AG09309 (cell line): Measurements from ENCODE around the gene REEP2.

ENCODE experiments used
- DNase-seq: peaks from one replicate; pipeline ENCODE4 v3.0.0-alpha.2; 2010; ENCODE audit warnings: low read depth
- H3K4me3 ChIP-seq: 2 replicates; pipeline ENCODE4 v1.5.1; 2011; ENCODE audit warnings: mild to moderate bottlenecking, low read depth, low read length, moderate library complexity; ENCODE audit not compliant: control insufficient read depth
- TF ChIP-seq, protein P1 (sequence below): IDR thresholded peaks from 2 replicates; pipeline ENCODE4 v1.5.1; 2011; ENCODE audit warnings: mild to moderate bottlenecking, low read depth, low read length, inconsistent platforms; ENCODE audit not compliant: insufficient read depth, control insufficient read depth; ENCODE audit errors: missing control alignments

REEP2 gene

DNA sequence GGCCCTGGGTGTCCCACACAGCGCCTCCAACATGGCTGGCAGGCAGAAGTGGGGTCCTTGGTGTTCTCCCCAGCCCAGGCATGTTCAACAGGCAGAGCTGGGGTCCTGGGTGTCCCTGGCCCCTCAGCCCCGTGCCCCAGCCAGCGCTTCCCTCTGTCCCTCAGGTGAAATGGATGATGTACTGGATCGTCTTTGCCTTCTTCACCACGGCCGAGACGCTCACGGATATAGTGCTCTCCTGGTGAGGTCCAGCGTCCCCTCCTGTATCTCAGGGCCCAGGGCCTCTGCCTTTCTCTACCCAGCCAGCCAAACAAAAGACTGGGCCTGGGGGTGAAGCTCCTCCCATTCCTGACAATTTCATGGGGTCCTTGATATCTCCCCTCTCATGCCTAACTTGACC, 2.4 kb downstream of the REEP2 start:
- H3K4me3 ChIP-seq: no peak overlapping the region
- DNase-seq: no peak
- TF ChIP-seq, protein P1, sequence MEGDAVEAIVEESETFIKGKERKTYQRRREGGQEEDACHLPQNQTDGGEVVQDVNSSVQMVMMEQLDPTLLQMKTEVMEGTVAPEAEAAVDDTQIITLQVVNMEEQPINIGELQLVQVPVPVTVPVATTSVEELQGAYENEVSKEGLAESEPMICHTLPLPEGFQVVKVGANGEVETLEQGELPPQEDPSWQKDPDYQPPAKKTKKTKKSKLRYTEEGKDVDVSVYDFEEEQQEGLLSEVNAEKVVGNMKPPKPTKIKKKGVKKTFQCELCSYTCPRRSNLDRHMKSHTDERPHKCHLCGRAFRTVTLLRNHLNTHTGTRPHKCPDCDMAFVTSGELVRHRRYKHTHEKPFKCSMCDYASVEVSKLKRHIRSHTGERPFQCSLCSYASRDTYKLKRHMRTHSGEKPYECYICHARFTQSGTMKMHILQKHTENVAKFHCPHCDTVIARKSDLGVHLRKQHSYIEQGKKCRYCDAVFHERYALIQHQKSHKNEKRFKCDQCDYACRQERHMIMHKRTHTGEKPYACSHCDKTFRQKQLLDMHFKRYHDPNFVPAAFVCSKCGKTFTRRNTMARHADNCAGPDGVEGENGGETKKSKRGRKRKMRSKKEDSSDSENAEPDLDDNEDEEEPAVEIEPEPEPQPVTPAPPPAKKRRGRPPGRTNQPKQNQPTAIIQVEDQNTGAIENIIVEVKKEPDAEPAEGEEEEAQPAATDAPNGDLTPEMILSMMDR: no peak

DNA sequence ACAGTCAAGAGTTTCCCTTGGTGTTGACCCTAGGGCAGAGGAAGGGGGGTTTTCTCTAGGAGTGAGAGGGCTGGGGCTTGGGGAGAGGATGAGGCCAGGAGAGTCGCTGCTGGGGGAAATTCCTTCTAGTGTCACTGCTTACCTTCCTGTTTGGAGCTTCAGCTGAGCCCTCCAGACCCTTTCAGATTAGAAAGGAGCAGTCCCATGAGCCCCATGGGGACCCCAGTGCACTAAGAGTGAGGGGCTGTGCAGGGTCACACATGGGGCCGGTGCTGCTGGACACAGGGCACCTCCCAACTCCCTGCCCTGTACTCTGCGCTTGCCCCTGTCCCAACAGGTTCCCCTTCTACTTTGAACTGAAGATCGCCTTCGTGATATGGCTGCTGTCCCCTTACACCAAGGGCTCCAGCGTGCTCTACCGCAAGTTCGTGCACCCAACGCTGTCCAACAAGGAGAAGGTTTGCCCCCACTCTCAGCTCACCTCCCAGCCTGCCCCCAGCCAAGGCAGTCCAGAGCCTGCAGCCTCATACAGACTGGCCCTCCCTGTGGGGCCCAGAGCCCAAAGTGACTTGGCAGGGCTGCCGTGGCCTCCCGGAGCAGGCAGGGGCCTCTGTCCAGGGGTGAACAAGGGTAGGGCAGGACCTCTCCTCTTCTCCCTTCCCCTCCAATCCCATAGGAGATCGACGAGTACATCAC, 5.4 kb downstream of the REEP2 start:
- TF ChIP-seq, protein P1: no peak
- no peak overlapping the region for H3K4me3 ChIP-seq
- DNase-seq: no peak

DNA sequence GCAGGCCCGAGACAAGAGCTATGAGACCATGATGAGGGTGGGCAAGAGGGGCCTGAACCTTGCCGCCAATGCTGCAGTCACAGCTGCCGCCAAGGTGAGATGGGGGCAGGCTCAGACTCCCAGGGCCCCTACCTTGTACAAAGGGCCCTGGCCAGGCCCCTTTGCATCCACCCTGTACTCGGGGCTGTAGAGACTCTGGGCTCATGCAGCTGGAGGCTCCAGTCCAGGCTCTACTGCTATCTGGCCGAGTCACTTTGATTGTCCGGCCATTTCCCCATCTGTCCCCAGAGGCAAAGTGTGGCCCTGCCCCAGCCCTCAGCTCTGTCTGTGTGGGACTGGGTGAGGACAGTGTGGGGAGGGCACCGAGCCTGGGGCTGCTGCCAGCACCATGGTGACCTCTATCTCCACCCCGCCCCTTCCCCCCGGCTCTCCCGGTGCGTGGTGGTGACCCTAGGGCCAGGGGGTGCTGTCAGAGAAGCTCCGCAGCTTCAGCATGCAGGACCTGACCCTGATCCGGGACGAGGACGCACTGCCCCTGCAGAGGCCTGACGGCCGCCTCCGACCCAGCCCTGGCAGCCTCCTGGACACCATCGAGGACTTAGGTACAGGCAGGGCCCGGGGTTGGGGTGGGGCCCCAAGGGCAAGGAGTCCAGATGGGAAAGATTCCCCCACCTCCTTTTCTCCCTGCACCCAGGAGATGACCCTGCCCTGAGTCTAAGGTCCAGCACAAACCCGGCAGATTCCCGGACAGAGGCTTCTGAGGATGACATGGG, 6.1 kb downstream of the REEP2 start:
- no peak overlapping the region for H3K4me3 ChIP-seq
- TF ChIP-seq, protein P1: no peak
- no peak for DNase-seq

DNA sequence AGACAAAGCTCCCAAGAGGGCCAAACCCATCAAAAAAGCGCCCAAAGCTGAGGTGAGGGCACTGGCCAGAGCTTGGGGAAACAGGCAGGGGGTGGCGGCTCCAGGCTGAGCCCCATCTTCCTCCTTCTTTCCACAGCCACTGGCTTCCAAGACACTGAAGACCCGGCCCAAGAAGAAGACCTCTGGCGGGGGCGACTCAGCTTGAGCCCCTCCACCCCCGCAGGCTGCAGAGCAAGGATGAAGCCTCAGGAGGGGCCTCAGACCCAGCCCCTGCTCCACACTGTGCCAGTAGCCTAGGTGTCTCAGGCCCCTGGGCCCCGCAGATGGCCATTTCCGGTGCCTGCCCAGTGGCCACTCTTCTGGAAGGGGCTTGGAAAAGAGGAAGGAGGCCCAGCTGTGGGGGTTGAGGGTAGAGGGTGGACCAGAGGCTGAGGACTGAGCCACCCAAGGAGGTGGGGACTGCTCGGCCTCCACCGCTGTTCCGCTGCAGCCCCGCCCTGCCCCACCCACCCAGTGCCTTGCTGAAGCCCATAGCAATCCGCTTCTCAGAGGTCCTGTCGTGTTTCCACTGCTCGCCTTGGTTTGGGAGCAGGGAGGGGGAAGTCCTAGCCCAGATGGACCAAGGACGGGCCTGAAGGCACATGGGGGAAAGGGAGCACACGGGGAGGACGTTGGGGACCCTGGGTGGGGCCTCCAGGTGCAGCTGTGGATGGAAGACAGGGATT, 6.9 kb downstream of the REEP2 start:
- H3K4me3 ChIP-seq: no peak overlapping the region
- no peak for DNase-seq
- TF ChIP-seq, protein P1: no peak

DNA sequence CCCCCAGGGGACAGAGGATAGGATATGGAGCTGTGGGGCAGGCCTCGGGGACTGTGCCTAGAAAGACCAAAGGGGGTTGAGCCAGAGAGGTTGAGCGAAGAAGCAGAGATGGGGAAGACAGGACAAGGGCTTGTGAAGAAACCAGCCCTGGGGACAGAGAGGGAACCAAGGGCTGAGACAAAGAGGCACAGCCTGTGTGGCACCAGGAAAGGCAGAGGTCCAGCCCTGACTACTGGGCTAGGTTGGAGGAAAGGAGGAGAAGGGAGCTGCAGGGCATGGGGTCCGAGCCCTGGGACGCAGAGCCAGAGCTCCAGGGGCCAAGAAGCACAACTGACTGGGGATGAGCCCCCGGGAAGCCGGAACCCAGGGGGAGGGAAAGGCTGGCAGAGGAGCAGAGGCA, 9.2 kb downstream of the REEP2 start:
- H3K4me3 ChIP-seq: no peak overlapping the region
- DNase-seq: no peak
- TF ChIP-seq, protein P1: no peak

DNA sequence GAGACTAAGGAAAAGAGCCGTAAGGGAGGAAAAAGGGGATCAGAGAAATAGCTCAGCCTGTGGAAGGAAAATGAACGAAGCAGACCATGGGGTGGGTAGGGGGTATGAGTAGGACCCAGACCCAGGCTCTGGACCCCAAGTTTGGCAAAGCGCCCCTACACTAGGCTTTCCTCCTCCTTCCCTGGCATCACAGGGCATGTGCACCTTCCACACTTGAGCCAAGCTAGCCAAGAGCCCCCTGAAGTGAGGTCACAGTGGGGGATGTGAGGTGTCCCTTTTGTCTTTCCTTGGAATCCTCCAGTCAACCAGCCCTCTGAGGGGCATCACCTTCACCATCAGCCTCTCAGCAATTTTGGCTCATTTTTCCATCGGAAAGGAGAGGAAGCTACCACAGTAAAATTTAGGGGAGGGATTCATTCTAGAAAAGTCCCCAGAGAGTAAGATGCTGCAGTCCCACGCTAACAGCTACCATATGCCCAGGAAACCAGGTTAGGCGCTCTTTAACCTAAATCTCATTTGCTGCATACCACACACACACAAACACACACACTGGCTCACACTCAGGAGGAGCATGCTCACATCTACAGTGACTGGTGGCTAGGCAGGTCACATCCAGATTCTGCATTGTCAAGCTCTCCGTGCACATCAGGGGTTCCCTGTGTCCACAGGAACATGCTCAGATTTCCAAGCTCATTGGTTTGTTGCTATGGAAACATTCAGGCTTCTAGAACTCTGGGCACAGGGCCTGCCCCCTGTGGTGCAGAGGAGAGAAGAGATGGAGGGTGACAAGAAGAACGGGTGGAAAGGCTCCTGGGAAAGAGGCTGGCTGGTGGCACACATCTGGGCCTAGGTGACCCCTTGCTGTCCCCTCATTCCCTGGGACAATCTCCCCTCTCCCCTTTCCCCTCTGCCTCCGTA, 9.9 kb downstream of the REEP2 start:
- no peak overlapping the region for H3K4me3 ChIP-seq
- TF ChIP-seq, protein P1: no peak
- DNase-seq: peak; percentile 28
